K562 (cell line): ENCODE measurements around the gene GRK4.

Experiments
- ARID4B ChIP-seq: sonication (generic); formaldehyde crosslinking; IDR thresholded peaks from 2 replicates; pipeline ENCODE4 v1.8.0; 2022; ENCODE audit warnings: mild to moderate bottlenecking, missing genetic modification reagents
- COPS2 ChIP-seq: fragments of 450-650 bp; conservative IDR thresholded peaks from 2 replicates; pipeline ENCODE4 v1.6.1; 2016; ENCODE audit warnings: mild to moderate bottlenecking, moderate library complexity
- CTCF ChIP-seq, 3 experiments: IDR thresholded peaks in 2 of 3; conservative IDR thresholded peaks in 1 of 3; 2 replicates each; pipeline ENCODE4 v1.5.1; 2011 to 2012; ENCODE audit warnings: low read length in 3 of 3, mild to moderate bottlenecking in 3 of 3, control low read depth in 2 of 3, improper control_type of control experiment in 1 of 3, inconsistent platforms in 1 of 3, low read depth in 1 of 3, mixed read lengths in 1 of 3, moderate library complexity in 1 of 3; ENCODE audit not compliant: insufficient read depth in 2 of 3
- ESRRA ChIP-seq: fragments of 450-650 bp; IDR thresholded peaks from 2 replicates; pipeline ENCODE4 v1.6.1; 2014; ENCODE audit warnings: low read depth, mild to moderate bottlenecking, moderate library complexity, borderline replicate concordance
- FOS ChIP-seq: IDR thresholded peaks from 3 replicates; pipeline ENCODE4 v1.6.1; 2011; ENCODE audit not compliant: insufficient read length; ENCODE audit errors: extremely low read depth
- MLX ChIP-seq, 2 experiments: fragments of 450-650 bp in 1 of 2; sonication (generic) in 1 of 2; formaldehyde crosslinking; conservative IDR thresholded peaks; 2 replicates each; pipeline versions ENCODE4 v1.4.0 to v1.8.1; 2020 to 2022; ENCODE audit warnings: mild to moderate bottlenecking in 1 of 2, missing genetic modification reagents in 1 of 2
- MTA3 ChIP-seq: fragments of 450-650 bp; formaldehyde crosslinking; IDR thresholded peaks from 2 replicates; pipeline ENCODE4 v1.6.1; 2017; ENCODE audit warnings: mild to moderate bottlenecking, borderline replicate concordance
- POLR2AphosphoS5 ChIP-seq: IDR thresholded peaks from 2 replicates; pipeline ENCODE4 v1.6.1; 2011; ENCODE audit warnings: mild to moderate bottlenecking, low read depth, low read length, moderate library complexity; ENCODE audit not compliant: control insufficient read depth, insufficient read depth
- PREB ChIP-seq: sonication (generic); formaldehyde crosslinking; IDR thresholded peaks from 2 replicates; pipeline ENCODE4 v1.8.1; 2023; ENCODE audit warnings: mild to moderate bottlenecking, missing genetic modification reagents
- SAFB ChIP-seq: fragments of 200-400 bp; formaldehyde crosslinking; IDR thresholded peaks from 2 replicates; pipeline ENCODE4 v1.6.1; 2017; ENCODE audit warnings: low read depth, low read length, borderline replicate concordance
- SOX6 ChIP-seq: fragments of 450-650 bp; IDR thresholded peaks from 2 replicates; pipeline ENCODE4 v1.6.1; 2014; ENCODE audit warnings: mild to moderate bottlenecking
- TCF7L2 ChIP-seq: fragments of 150-350 bp; IDR thresholded peaks from 2 replicates; pipeline ENCODE4 v1.6.1; 2016; ENCODE audit warnings: low read depth, mild to moderate bottlenecking, low read length, moderate library complexity
- ZBTB7A ChIP-seq: IDR thresholded peaks from 2 replicates; pipeline ENCODE4 v1.6.1; 2011; ENCODE audit warnings: low read depth, mild to moderate bottlenecking, low read length, moderate library complexity, borderline replicate concordance; ENCODE audit not compliant: control insufficient read depth
- ZNF76 ChIP-seq: fragments of 250-450 bp; sonication (Bioruptor Pico); IDR thresholded peaks from 2 replicates; pipeline ENCODE4 v1.4.0; 2020; ENCODE audit warnings: mild to moderate bottlenecking, moderate library complexity, borderline replicate concordance

- TF ChIP-seq MLX (CRISPR knock-in tag; conservative IDR thresholded peaks at IDR 0.05) (no peak; a peak in 1 of 4 replicates), COPS2 (no peak), ARID4B (CRISPR knock-in tag) (no peak), MTA3 (no peak), FOS (no peak), ZBTB7A (no peak), ZNF76 (CRISPR knock-in tag) (peak; percentile 65; the same call in 1 of the 2 replicates), CTCF (IDR thresholded peaks at IDR 0.05 in 2 of 3, conservative IDR thresholded peaks at IDR 0.05 in 1 of 3; ENCODE audit: insufficient read depth in 2 of 3, low read depth in 1 of 3, low read length in 3 of 3) (no peak), PREB (CRISPR knock-in tag) (no peak), SAFB (no peak), POLR2AphosphoS5 (no peak), SOX6 (no peak), TCF7L2 (no peak), ESRRA (no peak)
These were observed 677 bp upstream of the GRK4 start for GRCh38 chr4:2962614-2963174.
